HG03025 (cell line): ENCODE measurements around the gene INHBE.

ENCODE experiments used
- ATAC-seq: cut with Tn5 transposase; IDR thresholded peaks from one replicate; pipeline ENCODE4 v1.9.1; 2021; ENCODE audit warnings: mild to moderate bottlenecking, moderate library complexity; ENCODE audit not compliant: unreplicated experiment, low FRiP score

Gene INHBE

DNA sequence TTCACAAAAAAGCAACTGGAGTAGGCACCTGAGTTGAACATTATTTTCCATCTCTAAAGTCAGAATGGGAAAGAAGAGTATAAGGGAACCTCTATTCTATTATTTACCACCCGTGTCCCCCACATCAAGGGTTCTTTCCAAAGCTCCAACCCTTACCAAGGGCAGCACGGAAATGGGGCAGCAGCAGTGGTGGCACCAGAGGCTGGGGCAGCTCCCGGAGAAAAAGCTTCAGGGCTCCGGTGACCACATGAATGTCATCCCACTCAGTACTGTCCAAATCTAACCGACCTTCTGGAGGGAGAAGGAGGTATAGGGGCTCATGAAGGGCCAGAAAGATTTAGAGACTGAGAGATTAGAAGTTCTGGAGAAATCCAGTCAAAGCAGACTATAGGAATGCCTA, 18.8 kb downstream of the INHBE start:
- ATAC-seq: no peak

DNA sequence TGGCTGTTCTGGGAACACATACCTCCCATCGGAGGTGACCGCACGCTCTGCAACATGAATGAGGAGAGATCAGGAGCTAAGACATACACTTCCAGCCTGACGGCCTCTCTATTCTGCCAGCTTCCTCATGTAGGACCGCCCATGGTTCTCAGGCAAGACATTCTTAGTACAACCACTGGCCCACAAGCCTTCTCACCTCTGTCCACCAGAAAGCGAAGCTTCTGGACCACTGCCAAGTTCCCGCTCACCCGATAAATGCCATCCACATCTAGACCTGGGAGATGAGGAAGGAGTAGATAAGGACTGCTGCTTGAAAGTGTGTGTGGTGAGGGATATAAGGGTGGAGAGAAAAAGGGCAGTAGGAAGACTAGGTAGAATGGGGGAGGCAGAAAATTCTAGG, 19.3 kb downstream of the INHBE start:
- no peak for ATAC-seq

GRCh38 chr12:57474862-57475261, 19.8 kb downstream of the INHBE start:
- no peak for ATAC-seq

DNA sequence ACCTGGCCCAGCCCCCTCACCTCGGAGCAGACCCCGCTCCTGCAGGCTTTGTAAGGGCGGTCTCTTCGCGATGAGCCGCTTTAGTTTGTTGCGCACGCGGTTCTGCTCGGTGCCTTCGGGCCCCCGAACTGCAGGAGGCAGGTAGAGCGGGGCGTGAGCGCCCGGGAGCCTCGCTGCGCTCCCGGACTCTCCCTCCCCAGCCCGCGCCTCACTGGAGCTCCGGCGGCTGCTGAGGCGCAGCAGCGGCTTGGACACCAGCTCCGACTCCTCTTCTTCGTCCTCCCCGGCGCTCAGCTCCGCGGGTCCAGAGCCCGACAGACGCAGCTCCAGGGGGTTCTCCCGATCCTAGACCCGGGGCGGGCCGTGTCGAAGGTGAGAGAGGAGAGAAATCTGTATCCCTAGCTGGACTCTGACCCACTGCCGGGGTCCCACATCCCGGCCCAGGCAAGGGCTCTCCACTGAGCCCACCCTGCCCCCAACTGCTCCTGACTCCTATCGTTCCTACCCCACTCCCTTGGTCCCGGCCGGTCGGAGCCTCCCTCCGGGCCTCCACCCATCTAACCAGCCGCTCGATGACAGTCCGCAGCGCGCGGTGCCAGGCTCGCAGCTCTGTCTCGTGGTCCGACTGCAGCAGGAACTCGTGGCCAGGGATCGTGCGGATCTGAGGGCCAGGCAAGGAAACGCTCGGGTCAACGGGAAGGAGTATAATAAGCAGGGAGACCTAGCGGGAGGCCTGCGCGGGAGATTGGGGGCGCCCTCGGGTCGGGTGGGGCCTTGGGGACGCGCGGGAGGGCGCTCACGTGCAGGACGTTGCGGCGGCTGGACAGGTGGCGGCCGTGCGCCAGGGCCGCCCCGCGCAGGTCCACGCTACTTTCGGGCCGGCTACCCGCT, 20.4 kb downstream of the INHBE start:
- no peak for ATAC-seq

GRCh38 chr12:57476162-57476992, 21.3 kb downstream of the INHBE start:
- ATAC-seq: no peak

- ATAC-seq: no peak
Measured at GRCh38 chr12:57476993-57477709, 22.0 kb downstream of the INHBE start.

GRCh38 chr12:57477710-57478681, 22.9 kb downstream of the INHBE start:
- peak; percentile 44 for ATAC-seq

DNA sequence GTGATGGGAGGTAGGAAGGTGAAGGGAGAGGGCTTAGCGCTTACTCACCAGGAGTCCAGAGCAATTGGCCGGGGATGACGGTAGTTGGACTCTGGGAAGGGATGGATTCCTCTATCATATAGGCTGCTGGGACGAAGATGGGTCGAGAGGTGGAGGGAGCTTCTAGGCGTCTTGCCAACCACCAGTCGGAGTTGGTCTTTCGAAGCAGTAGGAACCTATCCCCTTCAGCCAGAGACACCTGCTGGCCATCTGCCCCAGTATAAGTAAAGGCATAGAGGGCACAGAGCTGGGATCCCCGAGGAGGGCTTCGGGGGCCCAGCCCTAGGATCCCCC, 23.9 kb downstream of the INHBE start:
- ATAC-seq: no peak

DNA sequence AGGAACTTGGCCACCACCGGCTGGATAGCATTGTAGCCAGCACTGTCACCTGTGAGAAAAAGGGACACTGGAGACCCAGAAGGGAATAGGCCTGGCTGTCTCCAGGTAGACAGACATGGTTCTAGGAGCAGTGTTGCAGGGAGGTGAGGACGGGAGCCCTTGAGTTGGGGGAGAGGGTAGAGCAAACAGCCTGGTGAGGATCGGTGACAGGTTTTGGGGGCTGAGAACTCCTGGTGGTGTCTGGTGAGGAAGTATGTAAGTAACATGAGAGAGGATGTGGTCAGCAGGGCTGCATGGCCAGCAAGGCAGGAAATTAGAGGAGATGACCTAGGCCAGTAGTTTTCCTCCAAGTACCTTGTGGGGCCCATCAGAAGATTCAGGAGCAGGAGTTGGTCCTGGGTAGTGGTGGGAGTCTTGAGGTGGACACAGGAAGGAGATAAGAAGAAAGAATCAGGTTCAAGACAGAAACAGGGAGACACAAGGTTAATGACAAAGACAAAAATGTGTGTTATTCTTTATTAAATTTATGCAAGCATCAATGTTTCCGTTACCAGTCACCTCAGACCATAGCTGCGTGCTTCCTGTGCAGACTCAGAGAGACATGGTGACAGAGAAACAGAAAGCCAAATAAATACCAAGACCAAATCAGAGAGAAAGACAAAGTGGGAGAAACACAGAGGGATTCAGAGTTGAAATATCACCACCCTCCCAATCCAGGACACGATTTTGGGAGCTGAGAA, 24.4 kb downstream of the INHBE start, which contains the start of gene ARHGAP9:
TSS of gene ARHGAP9 (minus strand) at position 491 of the 740 bp plus-strand sequence. CDS start at position 31, 460 bp downstream.
- ATAC-seq: no peak

DNA sequence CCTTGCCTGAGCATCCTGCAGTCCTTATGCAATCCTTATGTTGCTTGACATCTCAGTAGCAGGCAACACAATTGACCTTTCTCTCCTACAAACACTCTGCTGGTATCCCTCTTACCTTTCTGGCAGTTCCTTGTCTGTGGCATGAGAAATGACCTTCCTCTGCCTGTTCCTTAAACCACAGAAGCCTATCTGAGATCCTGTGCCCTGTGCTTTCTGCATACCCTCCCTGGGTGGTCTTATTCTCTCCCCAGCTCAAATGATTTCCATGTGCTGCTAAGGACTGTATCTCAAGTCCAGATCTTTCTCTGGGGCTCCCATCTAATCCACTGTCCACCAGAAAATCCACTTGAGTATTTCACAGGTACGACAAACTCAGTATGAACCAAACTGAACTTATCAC, 26.6 kb downstream of the INHBE start:
- no peak for ATAC-seq

DNA sequence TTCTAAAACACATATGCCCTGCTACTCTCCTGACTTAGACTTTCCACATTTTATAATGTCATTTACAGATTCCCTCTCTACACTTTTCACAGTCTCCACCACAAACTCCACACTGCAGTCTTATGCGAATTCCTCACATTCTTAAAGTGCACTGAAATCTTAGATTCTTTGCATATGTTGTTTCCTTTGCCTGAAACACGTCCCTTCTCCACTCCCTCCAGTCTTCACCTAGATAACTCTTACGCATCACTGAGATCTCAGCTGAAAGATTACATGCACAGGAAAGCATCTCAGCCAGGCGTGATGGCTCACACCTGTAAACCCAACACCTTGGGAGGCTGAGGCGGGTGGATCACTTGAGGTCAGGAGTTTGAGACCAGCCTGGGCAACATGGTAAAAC, 28.4 kb downstream of the INHBE start:
- ATAC-seq: no peak

DNA sequence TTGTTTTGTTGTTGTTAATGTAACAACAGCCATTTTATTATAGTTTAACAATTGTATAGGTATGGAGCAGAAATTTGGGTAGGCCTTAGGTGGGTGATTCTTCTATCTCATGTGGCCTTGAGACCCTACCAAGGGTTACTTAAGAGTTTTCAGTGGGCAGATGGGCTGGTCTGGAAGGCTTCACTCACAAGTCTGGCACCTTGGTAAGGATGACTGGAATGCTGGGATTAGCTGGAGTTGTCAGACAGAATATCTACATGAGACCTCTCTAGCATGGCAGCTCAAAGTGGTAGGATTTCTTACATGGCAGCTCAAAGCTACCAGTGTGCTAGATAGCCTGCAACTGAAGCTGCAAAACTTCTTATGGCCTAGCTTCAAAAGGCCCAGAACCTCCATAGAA, 30.6 kb downstream of the INHBE start:
- no peak for ATAC-seq

DNA sequence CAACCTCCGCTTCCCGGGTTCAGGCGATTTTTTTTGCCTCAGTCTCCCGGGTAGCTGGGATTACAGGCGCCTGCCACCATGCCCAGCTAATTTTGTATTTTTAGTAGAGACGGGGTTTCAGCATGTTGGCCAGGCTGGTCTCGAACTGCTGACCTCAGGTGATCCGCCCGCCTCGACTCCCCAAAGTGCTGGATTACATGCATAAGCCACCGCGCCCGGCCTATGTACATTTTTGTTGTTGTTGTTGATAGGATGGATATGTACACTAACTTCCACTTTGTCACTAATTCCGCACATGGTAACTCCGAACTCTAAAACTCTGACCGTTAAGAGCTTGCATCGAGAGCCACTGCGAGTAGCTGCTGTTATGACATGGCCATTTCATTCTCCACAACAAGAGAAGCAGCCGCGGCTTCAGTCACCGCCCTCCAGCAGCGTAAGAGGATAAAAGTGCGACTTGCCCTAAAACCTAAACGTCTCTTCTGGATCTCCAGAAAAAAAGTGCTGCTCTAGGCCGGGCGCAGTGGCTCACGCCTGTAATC, 32.0 kb downstream of the INHBE start:
- ATAC-seq: no peak

DNA sequence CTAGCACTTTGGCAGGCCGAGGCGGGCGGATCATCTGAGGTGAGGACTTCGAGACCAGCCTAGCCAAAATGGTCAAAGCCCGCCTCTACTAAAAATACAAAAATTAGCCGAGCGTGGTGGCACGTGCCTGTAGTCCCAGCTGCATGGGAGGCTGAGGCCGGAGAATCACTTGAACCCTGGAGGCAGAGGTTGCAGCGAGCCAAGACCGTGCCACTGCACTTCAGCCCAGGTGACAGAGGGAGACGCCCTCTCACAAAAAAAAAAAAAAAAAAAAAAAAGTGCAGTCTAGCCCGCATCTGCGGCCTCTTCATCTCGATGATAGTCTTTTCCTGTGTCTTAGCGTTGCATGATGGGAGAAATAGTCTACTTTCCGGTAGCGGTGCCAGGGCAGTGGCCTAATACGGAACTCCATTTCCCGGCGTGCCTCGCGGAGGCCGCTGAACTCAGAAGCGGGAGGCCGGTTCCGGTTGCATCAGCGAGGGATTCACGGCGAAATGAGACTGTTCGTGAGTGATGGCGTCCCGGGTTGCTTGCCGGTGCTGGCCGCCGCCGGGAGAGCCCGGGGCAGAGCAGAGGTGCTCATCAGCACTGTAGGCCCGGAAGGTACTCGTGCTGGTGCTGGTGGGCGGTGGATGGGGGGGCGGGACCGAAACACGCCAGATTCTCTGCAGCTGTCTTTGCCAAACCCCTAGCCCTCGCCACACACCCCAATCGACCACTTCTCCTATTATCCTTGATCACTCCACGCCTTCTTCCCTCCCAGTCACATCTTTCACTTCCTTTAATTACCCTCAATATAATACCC, 32.7 kb downstream of the INHBE start, which contains the start of gene MARS1:
TSS of gene MARS1 (plus strand) at position 472 of the 805 bp plus-strand sequence. CDS start at position 495, 23 bp downstream.
- peak; percentile 95 for ATAC-seq

DNA sequence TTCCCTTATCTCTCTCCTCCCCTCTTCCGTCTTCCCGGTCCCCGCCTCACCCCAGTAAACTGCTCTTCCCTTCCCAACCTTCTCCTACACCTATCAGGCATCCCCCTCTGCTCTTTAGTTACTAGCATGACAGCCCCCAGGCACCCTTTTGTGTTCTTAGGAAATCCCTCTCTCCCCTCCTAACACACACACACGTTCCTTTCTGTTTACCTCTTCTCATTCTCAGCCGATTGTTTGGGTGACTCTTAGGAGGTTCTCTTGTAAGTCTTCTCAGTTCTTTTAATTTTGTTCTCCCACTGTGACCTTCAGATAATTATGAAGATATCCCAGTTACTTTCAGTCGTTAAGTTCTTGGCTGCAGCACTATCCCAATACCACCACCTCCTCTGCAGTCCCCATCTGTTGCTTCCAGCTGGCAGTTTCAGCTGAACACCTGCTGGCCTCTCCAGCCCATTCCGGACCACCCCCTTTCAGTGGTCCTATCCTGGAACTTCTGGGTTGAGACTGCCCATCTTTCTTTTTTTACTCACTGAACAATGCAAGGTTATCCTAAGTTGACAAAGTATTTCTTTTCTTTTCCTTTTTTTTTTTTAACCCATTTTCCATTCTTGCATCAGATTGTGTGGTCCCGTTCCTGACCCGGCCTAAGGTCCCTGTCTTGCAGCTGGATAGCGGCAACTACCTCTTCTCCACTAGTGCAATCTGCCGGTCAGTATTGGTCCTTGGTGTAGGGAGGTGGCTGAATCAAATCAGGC, 33.5 kb downstream of the INHBE start:
- ATAC-seq: no peak

DNA sequence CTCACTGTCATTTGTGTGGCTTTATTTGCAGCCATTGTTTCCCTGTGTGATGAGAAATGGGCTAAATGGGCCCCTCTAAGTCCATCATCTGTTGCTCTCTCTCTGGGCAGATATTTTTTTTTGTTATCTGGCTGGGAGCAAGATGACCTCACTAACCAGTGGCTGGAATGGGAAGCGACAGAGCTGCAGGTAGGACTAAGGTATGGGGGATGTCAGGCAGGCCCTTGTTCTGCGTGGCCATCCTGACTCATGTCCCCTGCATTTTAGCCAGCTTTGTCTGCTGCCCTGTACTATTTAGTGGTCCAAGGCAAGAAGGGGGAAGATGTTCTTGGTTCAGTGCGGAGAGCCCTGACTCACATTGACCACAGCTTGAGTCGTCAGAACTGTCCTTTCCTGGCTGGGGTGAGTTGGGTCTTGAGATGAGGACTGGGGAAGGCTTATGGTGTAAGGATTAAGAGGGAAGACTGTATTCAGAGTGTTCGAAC, 34.1 kb downstream of the INHBE start:
- ATAC-seq: no peak

DNA sequence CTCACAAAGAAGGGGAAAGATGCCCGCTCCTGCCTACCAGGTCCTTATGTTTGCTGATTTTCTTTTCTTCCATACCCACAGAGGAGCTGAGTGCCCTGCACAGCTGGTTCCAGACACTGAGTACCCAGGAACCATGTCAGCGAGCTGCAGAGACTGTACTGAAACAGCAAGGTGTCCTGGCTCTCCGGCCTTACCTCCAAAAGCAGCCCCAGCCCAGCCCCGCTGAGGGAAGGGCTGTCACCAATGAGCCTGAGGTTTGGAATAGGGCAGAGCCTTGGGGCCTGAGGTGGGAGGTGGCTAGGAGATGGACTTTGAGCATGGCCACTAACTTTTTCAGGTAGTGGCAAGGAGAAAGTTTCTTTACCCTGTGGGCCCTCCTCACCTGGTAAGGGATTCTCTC, 35.0 kb downstream of the INHBE start:
- ATAC-seq: no peak
